22Rv1 (cell line): Measurements from ENCODE around the gene CCDC177.

Experiments
- ZFX ChIP-seq: fragments of 450-650 bp; IDR thresholded peaks from 2 replicates; pipeline ENCODE4 v1.6.1; 2017; ENCODE audit warnings: antibody characterized with exemption, borderline replicate concordance
- TF ChIP-seq, protein P1 (sequence below): fragments of 450-650 bp; IDR thresholded peaks from 2 replicates; pipeline ENCODE4 v1.5.1; 2017; ENCODE audit warnings: mild to moderate bottlenecking

DNA sequence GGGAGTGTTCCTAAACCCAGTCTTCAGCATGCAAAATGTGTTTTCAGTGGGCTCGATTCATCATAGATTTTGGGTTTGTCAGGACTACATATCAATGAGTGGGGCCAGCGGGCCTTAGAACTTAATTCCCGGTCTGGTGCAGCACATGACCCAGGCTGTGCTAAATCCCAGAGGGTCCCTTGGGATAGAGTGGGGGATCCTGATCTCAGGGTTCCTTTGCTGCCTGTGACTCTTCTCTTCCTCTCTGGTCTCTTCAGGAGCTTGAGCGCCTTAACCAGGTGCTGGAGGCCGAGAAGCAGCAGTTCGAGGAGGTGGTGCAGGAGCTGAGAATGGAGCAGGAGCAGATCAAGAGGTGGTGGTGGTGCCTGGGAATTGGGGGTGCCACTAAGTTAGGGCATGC is 52.6 kb downstream of the CCDC177 start:
- TF ChIP-seq, protein P1, sequence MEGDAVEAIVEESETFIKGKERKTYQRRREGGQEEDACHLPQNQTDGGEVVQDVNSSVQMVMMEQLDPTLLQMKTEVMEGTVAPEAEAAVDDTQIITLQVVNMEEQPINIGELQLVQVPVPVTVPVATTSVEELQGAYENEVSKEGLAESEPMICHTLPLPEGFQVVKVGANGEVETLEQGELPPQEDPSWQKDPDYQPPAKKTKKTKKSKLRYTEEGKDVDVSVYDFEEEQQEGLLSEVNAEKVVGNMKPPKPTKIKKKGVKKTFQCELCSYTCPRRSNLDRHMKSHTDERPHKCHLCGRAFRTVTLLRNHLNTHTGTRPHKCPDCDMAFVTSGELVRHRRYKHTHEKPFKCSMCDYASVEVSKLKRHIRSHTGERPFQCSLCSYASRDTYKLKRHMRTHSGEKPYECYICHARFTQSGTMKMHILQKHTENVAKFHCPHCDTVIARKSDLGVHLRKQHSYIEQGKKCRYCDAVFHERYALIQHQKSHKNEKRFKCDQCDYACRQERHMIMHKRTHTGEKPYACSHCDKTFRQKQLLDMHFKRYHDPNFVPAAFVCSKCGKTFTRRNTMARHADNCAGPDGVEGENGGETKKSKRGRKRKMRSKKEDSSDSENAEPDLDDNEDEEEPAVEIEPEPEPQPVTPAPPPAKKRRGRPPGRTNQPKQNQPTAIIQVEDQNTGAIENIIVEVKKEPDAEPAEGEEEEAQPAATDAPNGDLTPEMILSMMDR: no peak
- TF ChIP-seq ZFX: no peak
